Tibial artery (tissue), 4 donors: ENCODE data around the gene CXCL13.
"Not testable (repeated sequence)": the region's sequence is repeated elsewhere in the genome, so short reads cannot be mapped to it uniquely, and the experiment has no call there.

Experiments
- DNase-seq, 2 donors: peaks; one replicate each; pipeline ENCODE4 v3.0.0-alpha.2; 2019
- H3K27ac ChIP-seq, 2 donors: fragments of 200-600 bp; sonication (generic) in 1 of 2; 1 replicate in 1 of 2; 2 replicates in 1 of 2; pipeline ENCODE4 v1.5.1; 2018 to 2019; ENCODE audit warnings: mild to moderate bottlenecking in 1 of 2
- H3K27me3 ChIP-seq, 2 donors: fragments of 200-600 bp; sonication (generic) in 1 of 2; one replicate each; pipeline versions ENCODE4 v1.5.1 to v1.6.0; 2016 to 2019
- H3K36me3 ChIP-seq, 3 donors: fragments of 200-600 bp; sonication (generic) in 2 of 3; one replicate each; pipeline ENCODE4 v1.5.1; 2016 to 2019; ENCODE audit warnings: mild to moderate bottlenecking in 2 of 3
- H3K4me1 ChIP-seq, 4 donors: fragments of 200-600 bp; sonication (generic) in 2 of 4; 1 replicate in 3 of 4; 2 replicates in 1 of 4; pipeline ENCODE4 v1.5.1; 2016 to 2019
- H3K4me3 ChIP-seq, 2 donors: fragments of 200-600 bp; sonication (generic) in 1 of 2; 1 replicate in 1 of 2; 2 replicates in 1 of 2; pipeline ENCODE4 v1.5.1; 2018 to 2019; ENCODE audit warnings: mild to moderate bottlenecking in 2 of 2
- H3K9me3 ChIP-seq, 3 donors: fragments of 200-600 bp; sonication (generic) in 1 of 3; one replicate each; pipeline ENCODE4 v1.5.1; 2016 to 2019
- CTCF ChIP-seq, 2 experiments: fragments of 200-600 bp in 1 of 2; fragments of 450-650 bp in 1 of 2; IDR thresholded peaks; one replicate each; pipeline ENCODE4 v1.5.1; 2017 to 2019; ENCODE audit warnings: antibody characterized with exemption in 2 of 2, mild to moderate bottlenecking in 1 of 2, moderate library complexity in 1 of 2
- intact Hi-C: fragments of 100-400 bp; cut with DNase I; formaldehyde crosslinking; loops from one replicate; pipeline ENCODE4 v1.15.0; 2023; ENCODE audit warnings: low total_unique reads

The CXCL13 gene

GRCh38 chr4:77605210-77605902 lies at the start of gene CXCL13:
TSS of gene CXCL13 (plus strand) at chr4:77605820. CDS start at chr4:77605866, 46 bp downstream.
- H3K36me3 ChIP-seq = no peaks in the 10 kb centered on the region
- DNase-seq = no peak
- H3K4me1 ChIP-seq = no peaks in the 10 kb centered on the region
- no peak within 1 kb of the TSS for H3K4me3 ChIP-seq
- intact Hi-C loops = no loop called here
- no peaks in the 10 kb centered on the region for H3K27me3 ChIP-seq
- no peak within 1 kb of the TSS for H3K27ac ChIP-seq
- TF ChIP-seq CTCF (IDR thresholded peaks at IDR 0.05) = no peak
- H3K9me3 ChIP-seq = no peaks in the 10 kb centered on the region

- H3K36me3 ChIP-seq = no peaks in the 10 kb centered on the region
- no peak for TF ChIP-seq CTCF (IDR thresholded peaks at IDR 0.05)
- H3K9me3 ChIP-seq = peaks cover 0 to 3% (median 0%) of the 10 kb centered on the region in 3 donors
- H3K27ac ChIP-seq = no peak overlapping the region
- DNase-seq = no peak
- intact Hi-C loops = no loop called here
- no peaks in the 10 kb centered on the region for H3K27me3 ChIP-seq
- peaks cover 0 to 10% (median 5%) of the 10 kb centered on the region in 4 donors for H3K4me1 ChIP-seq
- no peak overlapping the region for H3K4me3 ChIP-seq
These were observed 45.5 kb upstream of the CXCL13 start for GRCh38 chr4:77560170-77560569.

GRCh38 chr4:77561720-77562119 lies 43.9 kb upstream of the CXCL13 start:
- intact Hi-C loops, H3K9me3 ChIP-seq, H3K36me3 ChIP-seq, H3K27ac ChIP-seq, H3K4me3 ChIP-seq, DNase-seq, H3K27me3 ChIP-seq: not testable (repeated sequence)
- H3K4me1 ChIP-seq = peaks cover 0 to 11% (median 5%) of the 10 kb centered on the region in 4 donors

- no peaks in the 10 kb centered on the region for H3K36me3 ChIP-seq
- peak in 1 of 2 donors; percentile 29 for DNase-seq
- H3K27ac ChIP-seq = peak overlapping the region; percentile 4 to 22
- H3K27me3 ChIP-seq = no peaks in the 10 kb centered on the region
- intact Hi-C loops = no loop called here
- no peak overlapping the region for H3K4me3 ChIP-seq
- H3K4me1 ChIP-seq = peaks cover 0 to 11% (median 5%) of the 10 kb centered on the region in 4 donors
- H3K9me3 ChIP-seq = peaks cover 0 to 3% (median 0%) of the 10 kb centered on the region in 3 donors
- no peak for TF ChIP-seq CTCF (IDR thresholded peaks at IDR 0.05)
These were observed 41.4 kb upstream of the CXCL13 start for GRCh38 chr4:77564231-77564630.

- H3K27me3 ChIP-seq = no peaks in the 10 kb centered on the region
- no peak overlapping the region for H3K4me3 ChIP-seq
- no peak for DNase-seq
- no peaks in the 10 kb centered on the region for H3K36me3 ChIP-seq
- H3K4me1 ChIP-seq = peaks cover 0 to 11% (median 5%) of the 10 kb centered on the region in 4 donors
- no peak overlapping the region for H3K27ac ChIP-seq
- peaks cover 0 to 6% (median 3%) of the 10 kb centered on the region in 3 donors for H3K9me3 ChIP-seq
- intact Hi-C loops = no loop called here
- no peak for TF ChIP-seq CTCF (IDR thresholded peaks at IDR 0.05)
These were observed 39.5 kb upstream of the CXCL13 start for GRCh38 chr4:77566148-77566547.

- no peak for TF ChIP-seq CTCF (IDR thresholded peaks at IDR 0.05)
- H3K36me3 ChIP-seq = no peaks in the 10 kb centered on the region
- H3K4me3 ChIP-seq = no peak overlapping the region
- intact Hi-C loops = no loop called here
- no peaks in the 10 kb centered on the region for H3K27me3 ChIP-seq
- DNase-seq = no peak
- no peak overlapping the region for H3K27ac ChIP-seq
- H3K4me1 ChIP-seq = peaks cover 0 to 11% (median 5%) of the 10 kb centered on the region in 4 donors
- peaks cover 0 to 6% (median 0%) of the 10 kb centered on the region in 3 donors for H3K9me3 ChIP-seq
These were observed 38.1 kb upstream of the CXCL13 start for GRCh38 chr4:77567549-77567948.

- H3K4me1 ChIP-seq, H3K27me3 ChIP-seq, intact Hi-C loops, H3K4me3 ChIP-seq, H3K36me3 ChIP-seq, H3K9me3 ChIP-seq, H3K27ac ChIP-seq, DNase-seq: not testable (repeated sequence)
These were observed 35.0 kb upstream of the CXCL13 start for GRCh38 chr4:77570508-77571214.
